ENCODE results near the gene PRRX2.
"Not testable (repeated sequence)": the region's sequence is repeated elsewhere in the genome, so short reads cannot be mapped to it uniquely, and the experiment has no call there.

Gene PRRX2

GRCh38 chr9:129636343-129636742 lies 29.1 kb upstream of the PRRX2 start:
- not testable (repeated sequence) for DNase-seq (ENCODE audit: low spot score)

DNA sequence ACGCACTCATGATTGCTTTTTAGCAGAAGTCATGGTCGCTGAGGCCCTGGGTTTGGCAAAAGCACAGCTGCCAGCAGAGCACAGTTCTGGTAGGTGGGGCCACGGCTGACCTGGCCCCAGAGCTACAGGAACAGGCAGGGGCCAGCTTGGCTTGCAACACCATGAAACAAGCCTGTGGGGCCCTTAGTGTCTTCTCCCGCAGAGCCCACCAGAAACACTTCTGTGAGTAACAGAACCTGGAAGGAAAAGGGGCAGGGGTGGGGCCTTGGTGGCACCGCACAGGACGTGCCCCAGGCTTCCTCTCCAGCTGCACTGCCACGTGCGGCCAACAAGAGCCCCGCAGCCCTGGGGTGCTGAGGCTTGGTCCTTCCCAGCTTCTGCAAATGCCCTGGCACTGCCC lies 28.3 kb upstream of the PRRX2 start:
- no peak for DNase-seq (ENCODE audit: low spot score)

DNA sequence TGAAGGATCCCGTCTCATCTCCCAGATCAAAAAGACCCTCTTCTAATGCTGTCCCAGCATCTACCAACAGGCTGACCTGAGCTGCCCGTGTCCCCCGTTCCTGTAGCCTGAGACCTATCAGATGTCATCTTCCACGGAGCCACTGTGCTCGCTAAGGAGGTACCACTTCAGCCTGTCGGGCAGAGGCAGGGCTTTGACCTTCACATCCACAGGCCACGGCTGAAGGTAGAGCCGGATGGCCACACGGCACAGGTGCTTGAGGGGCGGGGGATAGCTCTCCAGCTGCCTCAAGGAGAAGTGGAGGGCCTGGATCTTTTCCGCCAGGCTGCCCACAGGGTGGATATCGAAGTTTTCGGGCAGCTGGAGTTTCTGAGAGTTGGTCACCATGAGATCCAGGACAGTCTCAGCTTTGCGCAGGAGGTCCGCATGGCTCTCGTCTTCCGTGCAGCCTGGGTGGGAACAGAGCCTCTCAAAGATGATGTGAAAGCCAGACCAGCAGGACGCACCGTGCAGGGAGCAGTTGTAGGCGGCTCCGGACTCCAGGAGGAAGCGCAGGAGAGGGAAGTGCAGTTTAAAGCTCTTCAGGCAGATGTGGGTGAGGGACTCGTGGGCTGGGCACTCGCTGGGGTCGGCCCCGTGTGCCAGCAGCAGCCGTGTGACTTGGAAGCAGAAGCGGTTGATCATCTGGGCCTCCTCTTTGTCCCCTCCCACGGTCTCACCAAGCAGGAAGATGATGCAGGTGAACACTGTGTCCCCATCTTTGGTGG lies 27.6 kb upstream of the PRRX2 start:
- DNase-seq (ENCODE audit: low spot score), result no peak

DNA sequence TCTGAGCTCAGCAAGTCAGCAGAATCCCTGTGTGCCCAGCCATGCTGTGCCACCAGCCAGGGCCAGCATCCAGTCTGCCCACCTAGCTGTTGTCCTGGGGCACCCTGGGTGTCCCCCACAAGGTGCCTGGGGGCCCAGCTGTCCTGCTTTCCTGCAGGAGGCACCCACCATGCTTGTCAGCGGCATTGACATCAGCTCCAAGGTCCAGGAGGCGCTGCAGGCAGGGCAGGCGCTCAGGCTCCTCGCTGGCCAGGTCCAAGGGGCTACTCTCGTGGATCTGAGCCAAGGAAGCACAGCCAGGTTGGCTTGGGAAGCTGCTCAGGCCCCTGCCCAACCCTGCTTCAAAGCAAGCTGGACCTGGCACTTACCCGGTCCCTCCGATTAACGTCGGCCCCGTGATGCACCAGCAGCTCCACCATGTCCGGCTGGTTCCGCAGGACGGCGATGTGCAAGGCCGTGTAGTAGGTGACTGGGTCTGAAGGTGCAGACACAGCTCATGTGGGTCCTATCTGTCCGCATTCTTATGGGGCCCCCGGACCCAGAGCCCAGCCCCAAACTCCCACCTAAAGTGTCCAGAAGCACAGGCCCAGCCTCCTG lies 26.3 kb upstream of the PRRX2 start:
- DNase-seq (ENCODE audit: low spot score), result no peak

DNA sequence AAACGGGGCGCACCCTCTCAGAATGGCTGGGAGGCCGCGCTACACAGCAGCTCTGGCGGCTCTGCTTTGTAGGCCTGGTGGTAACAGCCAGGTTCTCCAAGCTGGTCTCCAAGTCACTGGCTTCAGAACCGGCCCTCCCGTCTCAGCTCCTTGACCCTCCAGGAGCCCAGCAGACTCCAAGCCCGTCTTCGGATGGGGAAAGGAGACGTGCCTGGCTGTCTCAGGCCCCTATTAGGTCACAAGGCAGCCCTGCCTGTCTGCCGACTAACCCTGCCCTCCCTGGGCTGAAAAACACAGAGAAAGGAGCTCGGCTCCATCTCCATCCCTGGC lies 25.7 kb upstream of the PRRX2 start:
- no peak for DNase-seq (ENCODE audit: low spot score)

- DNase-seq (ENCODE audit: low spot score), result no peak
Measured at GRCh38 chr9:129640086-129640870, 25.2 kb upstream of the PRRX2 start.

DNA sequence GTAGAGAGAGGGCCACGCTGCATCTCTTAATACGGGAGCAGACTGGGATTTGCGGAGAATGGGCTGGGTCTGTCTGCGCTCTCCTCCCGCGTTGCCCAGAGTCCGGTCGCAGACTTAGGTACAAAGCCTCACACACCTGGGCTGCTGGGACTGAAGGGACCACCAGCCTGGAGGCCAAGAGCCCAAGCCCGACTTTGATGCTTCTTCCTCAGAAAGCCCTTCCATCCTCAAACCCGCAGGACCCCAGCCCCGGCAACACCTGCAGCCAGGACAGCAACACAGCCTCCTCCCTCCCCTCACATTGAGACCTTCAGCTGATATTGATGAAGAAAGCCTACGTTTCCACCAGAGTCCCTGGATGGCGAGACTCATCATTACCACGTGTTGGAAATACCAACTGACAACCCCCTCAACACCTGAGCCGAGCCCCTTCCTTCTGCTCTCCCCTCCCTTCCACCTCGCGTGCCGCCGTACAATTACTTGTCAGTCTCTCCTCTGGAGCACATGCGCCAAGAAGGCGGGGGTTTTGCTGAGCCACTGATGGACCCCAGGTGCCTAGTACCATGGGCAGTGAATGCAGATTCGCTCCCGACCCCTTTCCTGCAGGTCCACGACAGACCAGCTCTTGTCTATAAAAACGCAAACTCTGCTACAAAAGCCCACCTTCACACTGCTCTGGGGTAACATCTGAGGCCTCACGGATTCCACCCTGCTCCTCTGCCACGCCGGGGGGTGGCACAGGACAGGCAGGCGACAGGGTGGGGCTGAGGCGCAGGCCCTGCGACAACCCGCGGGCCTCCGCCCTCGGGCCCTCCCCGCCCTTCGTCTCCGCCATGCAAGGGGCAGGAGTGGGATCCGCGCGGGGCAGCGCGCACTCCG lies 24.3 kb upstream of the PRRX2 start:
- no peak for DNase-seq (ENCODE audit: low spot score)

DNA sequence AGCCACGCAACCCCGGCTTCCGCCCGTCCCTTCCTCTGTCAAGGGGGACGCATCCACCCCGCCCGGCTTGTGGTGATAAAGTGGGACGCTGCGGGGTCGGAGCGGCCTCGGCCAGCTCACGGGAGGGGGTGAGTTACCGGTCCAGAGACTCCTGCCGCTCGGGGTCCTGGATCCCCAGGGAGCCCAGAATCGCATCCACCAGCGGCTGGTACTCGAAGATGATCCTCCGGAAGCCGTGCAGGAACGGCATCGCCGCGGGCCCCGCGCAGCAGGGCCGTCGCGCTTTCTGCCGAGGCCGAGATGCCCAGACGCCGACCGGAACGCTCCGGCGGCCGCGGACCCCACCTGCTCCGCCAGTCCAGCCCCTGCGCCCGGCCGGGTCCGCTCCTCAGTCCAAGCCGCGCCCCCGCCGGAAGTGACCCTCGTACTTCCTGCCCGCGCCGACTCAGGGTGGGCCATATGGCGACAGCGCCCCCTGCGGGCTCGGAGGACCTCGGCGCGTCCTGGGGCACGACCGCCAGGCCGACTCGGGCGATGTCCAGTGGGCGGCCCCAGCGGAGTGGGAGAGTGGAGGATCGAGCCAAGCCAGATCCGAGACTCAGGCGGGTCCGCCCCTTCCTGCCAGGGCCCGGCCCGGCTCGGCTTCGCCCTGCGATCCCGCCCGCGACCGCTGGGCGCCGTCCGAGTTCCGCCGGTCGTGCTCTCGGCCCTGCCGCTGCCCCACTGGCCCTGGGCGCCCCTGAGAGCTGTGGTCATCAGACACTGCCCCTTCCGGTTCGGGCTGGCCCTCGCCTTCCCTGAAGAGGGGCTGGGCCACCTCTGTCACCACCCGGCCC lies 23.5 kb upstream of the PRRX2 start, which contains the start of gene ASB6:
TSS of gene ASB6 (minus strand) at position 402 of the 836 bp plus-strand sequence. CDS start at position 250, 152 bp downstream.
- peak; percentile 95 for DNase-seq (ENCODE audit: low spot score)

GRCh38 chr9:129643706-129644105 lies 21.7 kb upstream of the PRRX2 start:
- no peak for DNase-seq (ENCODE audit: low spot score)

DNA sequence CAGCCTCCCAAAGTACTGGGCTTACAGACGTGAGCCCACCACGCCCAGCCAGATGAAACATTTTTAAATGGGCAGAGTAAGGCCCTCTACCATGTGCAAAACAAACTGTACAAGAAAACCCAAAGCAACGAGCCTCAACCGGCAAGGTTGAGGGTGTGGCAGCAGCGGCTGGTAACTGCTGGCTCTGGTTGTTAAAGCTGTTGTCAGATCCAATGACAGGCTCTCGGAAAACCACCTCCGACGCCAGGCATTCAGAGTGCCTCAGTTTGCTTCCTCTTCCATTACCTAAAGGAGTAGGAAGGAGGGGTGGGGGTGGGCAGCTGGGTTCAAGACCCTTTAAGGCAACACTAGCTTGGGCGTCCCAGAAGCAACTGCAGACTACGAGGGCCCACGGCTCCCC lies 21.1 kb upstream of the PRRX2 start:
- DNase-seq (ENCODE audit: low spot score), result no peak

DNA sequence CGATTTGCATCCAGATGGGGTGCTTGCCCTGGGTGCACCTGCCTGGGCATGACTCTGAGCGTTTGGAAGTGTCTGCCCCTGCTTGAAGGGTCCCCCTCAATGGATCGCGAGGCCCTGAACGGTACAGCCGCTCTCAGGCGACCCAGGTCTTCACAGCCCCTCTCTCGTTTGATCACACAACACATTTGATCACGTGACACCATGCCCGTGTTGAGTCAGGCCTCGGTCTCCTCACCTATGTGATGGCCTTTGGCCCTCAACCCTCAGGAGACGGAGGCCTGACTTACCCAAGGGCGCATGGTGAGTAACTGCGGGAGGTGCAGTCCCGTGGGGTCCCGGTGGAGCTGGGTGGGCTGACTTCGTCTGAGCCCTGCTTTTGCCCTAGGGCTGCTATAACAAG lies 20.5 kb upstream of the PRRX2 start:
- no peak for DNase-seq (ENCODE audit: low spot score)

DNA sequence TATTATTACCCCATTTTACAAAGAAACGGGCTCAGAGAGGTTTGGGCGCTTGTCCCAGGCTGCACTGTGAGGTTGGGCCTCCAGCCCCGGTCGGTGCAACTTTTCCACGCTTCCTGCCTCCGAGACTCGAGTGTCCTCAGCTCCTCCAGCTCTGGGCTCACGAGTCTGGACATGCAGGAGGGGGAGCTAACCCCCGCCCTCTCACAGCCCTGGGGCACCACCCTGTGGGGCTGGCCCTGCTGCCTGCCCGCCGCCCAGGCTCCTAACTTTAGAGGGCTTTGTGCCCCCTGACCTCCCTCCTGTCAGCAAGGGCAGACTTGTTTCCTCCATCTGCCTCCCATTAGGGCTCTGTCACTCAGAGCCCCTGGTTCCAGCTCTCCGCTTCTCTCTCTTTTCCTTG lies 19.2 kb upstream of the PRRX2 start:
- DNase-seq (ENCODE audit: low spot score), result no peak

GRCh38 chr9:129646654-129647053 lies 18.8 kb upstream of the PRRX2 start:
- no peak for DNase-seq (ENCODE audit: low spot score)

DNA sequence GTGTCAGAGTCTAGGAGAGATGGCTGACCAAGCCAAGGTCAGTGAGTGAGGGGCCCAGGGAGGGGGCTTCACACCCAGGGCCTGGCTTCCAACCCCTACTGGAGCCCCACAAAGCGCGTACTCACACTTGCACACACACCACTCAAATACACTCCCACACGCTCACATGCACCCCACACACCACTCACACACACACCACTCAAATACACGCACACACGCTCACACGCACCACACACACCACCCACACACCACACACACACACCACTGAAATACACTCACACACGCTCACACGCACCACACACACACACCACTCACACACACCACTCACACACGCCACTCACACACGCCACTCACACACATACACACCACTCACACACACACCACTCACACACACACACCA lies 17.8 kb upstream of the PRRX2 start:
- no peak for DNase-seq (ENCODE audit: low spot score)

- no peak for DNase-seq (ENCODE audit: low spot score)
Measured at GRCh38 chr9:129648092-129648763, 17.2 kb upstream of the PRRX2 start.

- no peak for DNase-seq (ENCODE audit: low spot score)
Measured at GRCh38 chr9:129648764-129649115, 16.7 kb upstream of the PRRX2 start.

- DNase-seq (ENCODE audit: low spot score), result peak; percentile 84
Measured at GRCh38 chr9:129649726-129650679, 15.4 kb upstream of the PRRX2 start.

DNA sequence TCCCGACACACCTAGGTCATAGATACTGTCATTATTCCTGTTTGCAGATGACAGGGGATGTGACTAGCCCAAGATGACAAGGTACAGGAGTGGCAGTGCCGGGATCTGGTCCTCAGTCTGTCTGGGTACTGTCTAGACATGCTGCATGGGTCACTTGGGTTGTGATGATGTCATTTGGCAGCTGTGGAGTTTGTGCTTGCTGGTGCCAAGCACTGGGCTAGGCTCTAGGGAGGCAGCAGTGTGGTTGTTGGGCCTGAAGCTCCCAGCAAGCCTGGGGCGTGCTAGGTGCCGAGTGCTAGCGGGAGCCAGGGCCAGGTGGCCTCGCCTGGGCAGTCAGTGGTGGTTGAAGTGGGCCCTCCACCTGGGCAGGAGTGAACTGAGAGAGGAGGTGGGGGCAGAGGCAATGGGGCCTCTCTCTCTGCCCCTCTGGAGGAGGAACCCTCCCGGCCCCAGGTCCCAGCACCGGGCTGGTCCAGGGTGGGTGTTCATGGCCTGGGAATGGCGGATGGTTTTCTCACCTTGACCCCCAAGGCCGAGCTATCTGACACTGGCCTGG lies 14.7 kb upstream of the PRRX2 start:
- DNase-seq (ENCODE audit: low spot score), result no peak

Data from SK-N-DZ (cell line).